GM12864 (cell line): ENCODE results near the gene CRIP1.

ENCODE experiments used
- DNase-seq: peaks from one replicate; pipeline ENCODE4 v3.0.0-alpha.2; 2011; ENCODE audit warnings: low read depth
- H3K4me3 ChIP-seq: 2 replicates; pipeline ENCODE4 v1.5.1; 2011; ENCODE audit warnings: mild to moderate bottlenecking, low read depth, low read length, control low read depth
- CTCF ChIP-seq: IDR thresholded peaks from 2 replicates; pipeline ENCODE4 v1.5.1; 2011; ENCODE audit warnings: low read depth, mild to moderate bottlenecking, moderate library complexity, low read length, control low read depth, inconsistent platforms; ENCODE audit errors: missing control alignments

Gene CRIP1

GRCh38 chr14:105467249-105467941 is 19.3 kb upstream of the CRIP1 start:
- no peak for DNase-seq
- TF ChIP-seq CTCF = no peak
- no peak overlapping the region for H3K4me3 ChIP-seq

- H3K4me3 ChIP-seq = no peak overlapping the region
- DNase-seq = no peak
- no peak for TF ChIP-seq CTCF
Observed at GRCh38 chr14:105467942-105468471, 18.7 kb upstream of the CRIP1 start.

- H3K4me3 ChIP-seq = no peak overlapping the region
- no peak for DNase-seq
- TF ChIP-seq CTCF = no peak
Observed at GRCh38 chr14:105468621-105469241, 18.0 kb upstream of the CRIP1 start.

- no peak overlapping the region for H3K4me3 ChIP-seq
- TF ChIP-seq CTCF = no peak
- no peak for DNase-seq
Observed at GRCh38 chr14:105469456-105470349, 17.0 kb upstream of the CRIP1 start.

GRCh38 chr14:105470350-105471296 is 16.1 kb upstream of the CRIP1 start:
- no peak for TF ChIP-seq CTCF
- no peak for DNase-seq
- no peak overlapping the region for H3K4me3 ChIP-seq

- DNase-seq = no peak
- TF ChIP-seq CTCF = no peak
- no peak overlapping the region for H3K4me3 ChIP-seq
Observed at GRCh38 chr14:105471297-105471821, 15.3 kb upstream of the CRIP1 start.
